Body of pancreas (tissue), 4 donors: Measurements from ENCODE around the gene NRN1L. TPM values are rescaled to one million over a fixed set of nuclear protein-coding genes. Genes with fewer than 3 reads are reported as not detected.

Source experiments
- ATAC-seq: fragments of 150-250 bp; one replicate; pipeline ENCODE4 v1.9.1; 2016
- DNase-seq, 4 donors: peaks; one replicate each; pipeline ENCODE4 v3.0.0-alpha.2; 2019
- H3K27ac ChIP-seq, 4 donors: fragments of 200-600 bp; sonication (generic); 1 replicate in 3 of 4; 2 replicates in 1 of 4; pipeline versions ENCODE4 v1.5.1 to v1.6.1; 2016 to 2019; ENCODE audit warnings: mild to moderate bottlenecking in 1 of 4, mixed read lengths in 1 of 4, moderate library complexity in 1 of 4
- H3K27me3 ChIP-seq, 2 donors: fragments of 200-600 bp; sonication (generic); one replicate each; pipeline ENCODE4 v1.6.0; 2016; ENCODE audit warnings: mild to moderate bottlenecking in 1 of 2
- H3K36me3 ChIP-seq, 2 donors: fragments of 200-600 bp; sonication (generic); replicated peaks in 1 of 2; 2 replicates each; pipeline ENCODE4 v1.5.1; 2016; ENCODE audit warnings: low read depth in 2 of 2; ENCODE audit not compliant: insufficient read depth in 1 of 2
- H3K4me1 ChIP-seq: fragments of 200-600 bp; sonication (generic); one replicate; pipeline ENCODE4 v1.6.0; 2016
- H3K4me3 ChIP-seq, 2 donors: fragments of 200-600 bp; sonication (generic); 1 replicate in 1 of 2; 2 replicates in 1 of 2; pipeline ENCODE4 v1.5.1; 2016 to 2019
- H3K9me3 ChIP-seq, 3 donors: fragments of 200-600 bp; sonication (generic); 1 replicate in 2 of 3; 2 replicates in 1 of 3; pipeline ENCODE4 v1.5.1; 2016
- CTCF ChIP-seq, 7 experiments: fragments of 450-650 bp in 4 of 7; fragments of 200-600 bp in 3 of 7; sonication (generic) in 3 of 7; IDR thresholded peaks; one replicate each; pipeline ENCODE4 v1.5.1; 2016 to 2019; ENCODE audit warnings: antibody characterized with exemption in 7 of 7
- POLR2A ChIP-seq, 3 donors: fragments of 450-650 bp; IDR thresholded peaks; one replicate each; pipeline ENCODE4 v1.6.1; 2016; ENCODE audit warnings: antibody characterized with exemption in 3 of 3, mild to moderate bottlenecking in 2 of 3
- WGBS, 2 donors: methylation state at CpG; one replicate each; pipeline ENCODE4 v1.1.5; 2017; 5-methylcytosine and 5-hydroxymethylcytosine counted together
- intact Hi-C: fragments of 100-400 bp; cut with DNase I; formaldehyde crosslinking; loops from one replicate; pipeline ENCODE4 v1.15.1; 2023
- total RNA-seq, 2 donors: library from RNA; depleted of rRNA; stranded (reverse); fragments of >200 nt; gene quantifications; one replicate each; pipeline ENCODE4 v1.1.0, GENCODE V29; 2016

The NRN1L gene
- total RNA-seq, 2 donors from 2014 or later, result not detected

DNA sequence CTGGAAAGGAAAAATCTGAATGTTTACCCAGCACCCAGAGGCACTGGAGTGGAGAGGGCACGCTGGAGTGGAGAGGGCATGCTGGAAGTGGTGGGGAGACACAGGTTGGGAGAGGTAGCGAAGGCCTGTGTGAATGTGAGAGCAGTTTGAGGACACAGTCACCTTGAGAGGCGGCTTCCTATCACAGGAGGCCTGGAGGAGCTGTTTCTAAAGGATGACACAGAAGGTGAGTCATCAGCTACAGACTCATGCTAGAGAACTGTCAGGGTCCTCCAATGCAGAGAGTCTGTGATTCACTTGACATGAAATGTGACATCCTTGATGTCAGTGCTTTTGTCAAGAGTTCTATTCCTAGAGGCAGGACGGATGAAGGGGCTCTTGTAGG lies 33.2 kb downstream of the NRN1L start:
- no peak for ATAC-seq
- Histone ChIP-seq H3K9me3 (no peaks in the 10 kb centered on the region), H3K27me3 (no peaks in the 10 kb centered on the region), H3K36me3 (no peaks in the 10 kb centered on the region), H3K27ac (peak overlapping the region in 1 of 4 donors; percentile 9), H3K4me3 (no peak overlapping the region), H3K4me1 (peaks cover 31% of the 10 kb centered on the region)
- intact Hi-C loops, result no loop called here
- WGBS, 2 donors, result 88 to 91% methylated on average over 4 of the region's 4 CpGs
- no peak for TF ChIP-seq POLR2A (IDR thresholded peaks at IDR 0.05)
- no peak for TF ChIP-seq CTCF (IDR thresholded peaks at IDR 0.05)
- DNase-seq, result no peak

GRCh38 chr16:67919622-67920221 lies 35.0 kb downstream of the NRN1L start:
- ATAC-seq (no peak), DNase-seq (no peak)
- Histone ChIP-seq H3K9me3 (no peaks in the 10 kb centered on the region), H3K4me3 (no peak overlapping the region), H3K36me3 (no peaks in the 10 kb centered on the region), H3K4me1 (peaks cover 48% of the 10 kb centered on the region), H3K27me3 (no peaks in the 10 kb centered on the region), H3K27ac (no peak overlapping the region)
- TF ChIP-seq POLR2A (IDR thresholded peaks at IDR 0.05) (no peak), CTCF (IDR thresholded peaks at IDR 0.05) (no peak)
- 82 to 90% methylated on average over 5 to 6 of the region's 6 CpGs for WGBS, 2 donors
- intact Hi-C loops, result loop anchor here (5.0 kb wide), 1 partner anchor 37 kb away; the partner anchor contains the start of gene NRN1L

DNA sequence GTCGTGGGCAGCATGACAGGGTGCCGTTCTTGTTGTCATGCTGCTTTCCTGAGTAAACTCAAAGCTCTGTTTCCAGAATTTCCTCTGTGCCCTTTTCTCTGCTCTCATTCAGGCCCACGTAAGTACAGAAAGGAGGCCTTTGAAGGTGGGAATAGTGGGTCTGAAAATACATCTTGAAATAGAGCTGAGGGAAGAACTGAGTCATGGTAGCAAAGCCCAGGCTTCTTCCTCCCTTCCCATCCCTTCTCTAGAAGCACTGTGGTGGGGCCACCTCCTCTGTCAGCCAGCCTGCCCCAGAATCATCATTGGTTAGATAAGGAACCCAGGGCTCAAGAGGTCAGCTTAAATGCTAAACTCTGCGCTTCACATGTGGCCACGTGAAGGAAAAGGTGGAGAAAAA lies 37.5 kb downstream of the NRN1L start:
- Histone ChIP-seq H3K4me1 (peaks cover 51% of the 10 kb centered on the region), H3K9me3 (no peaks in the 10 kb centered on the region), H3K4me3 (no peak overlapping the region), H3K36me3 (no peaks in the 10 kb centered on the region), H3K27ac (peak overlapping the region in 2 of 4 donors; percentile 48 to 84), H3K27me3 (no peaks in the 10 kb centered on the region)
- DNase-seq, result no peak
- WGBS, 2 donors, result 50 to 72% methylated on average over 5 of the region's 5 CpGs
- intact Hi-C loops, result loop anchor here (5.0 kb wide), 1 partner anchor 40 kb away; the partner anchor contains the start of gene NRN1L
- TF ChIP-seq POLR2A (IDR thresholded peaks at IDR 0.05) (no peak), CTCF (IDR thresholded peaks at IDR 0.05) (no peak)
- no peak for ATAC-seq

- no peak for TF ChIP-seq POLR2A (IDR thresholded peaks at IDR 0.05)
- TF ChIP-seq CTCF (IDR thresholded peaks at IDR 0.05), result no peak
- 68 to 70% methylated on average over 6 to 8 of the region's 8 CpGs for WGBS, 2 donors
- no peak for ATAC-seq
Observed at GRCh38 chr16:67922740-67923139, 38.1 kb downstream of the NRN1L start.

More at GRCh38 chr16:67922740-67923139, 38.1 kb downstream of the NRN1L start:
- H3K36me3 ChIP-seq, result no peaks in the 10 kb centered on the region
- H3K27me3 ChIP-seq, result no peaks in the 10 kb centered on the region
- no peaks in the 10 kb centered on the region for H3K9me3 ChIP-seq
- peak overlapping the region in 2 of 4 donors; percentile 48 to 84 for H3K27ac ChIP-seq
- H3K4me3 ChIP-seq, result no peak overlapping the region
- DNase-seq, result peak in 1 of 4 donors; percentile 37
- peaks cover 46% of the 10 kb centered on the region for H3K4me1 ChIP-seq
- intact Hi-C loops, result loop anchor here (5.0 kb wide), 1 partner anchor 40 kb away; the partner anchor contains the start of gene NRN1L
